HepG2 (cell line): ENCODE data around the gene DSTN. TPM values are rescaled to one million over a fixed set of nuclear protein-coding genes. Genes with fewer than 3 reads are reported as not detected.

Source experiments
- ARNT2 ChIP-seq: sonication (generic); formaldehyde crosslinking; IDR thresholded peaks from 2 replicates; pipeline ENCODE4 v1.8.0; 2022; ENCODE audit warnings: mild to moderate bottlenecking, low read depth, missing genetic modification reagents, moderate library complexity
- FOXK1 ChIP-seq: sonication (generic); formaldehyde crosslinking; IDR thresholded peaks from 2 replicates; pipeline ENCODE4 v1.4.0; 2020; ENCODE audit warnings: low read depth, missing genetic modification reagents, borderline replicate concordance
- IKZF5 ChIP-seq: IDR thresholded peaks from 2 replicates; pipeline ENCODE4 v1.6.1; 2018; ENCODE audit warnings: missing genetic modification reagents, mild to moderate bottlenecking, missing compliant biosample characterization
- JUNB ChIP-seq: sonication (generic); formaldehyde crosslinking; IDR thresholded peaks from 2 replicates; pipeline ENCODE4 v1.8.0; 2022; ENCODE audit warnings: missing genetic modification reagents, mild to moderate bottlenecking, borderline replicate concordance
- KLF16 ChIP-seq, 2 experiments: sonication (generic) in 1 of 2; formaldehyde crosslinking in 1 of 2; IDR thresholded peaks; 2 replicates each; pipeline versions ENCODE4 v1.6.1 to v1.8.0; 2016 to 2023; ENCODE audit warnings: missing genetic modification reagents in 2 of 2, missing compliant biosample characterization in 1 of 2
- NFIC ChIP-seq: IDR thresholded peaks from 2 replicates; pipeline ENCODE4 v1.6.1; 2012; ENCODE audit warnings: mild to moderate bottlenecking, low read length, inconsistent platforms
- NFKB2 ChIP-seq: sonication (generic); formaldehyde crosslinking; IDR thresholded peaks from 2 replicates; pipeline ENCODE4 v1.4.0; 2020; ENCODE audit warnings: missing genetic modification reagents, borderline replicate concordance
- NONO ChIP-seq, 2 experiments: fragments of 450-650 bp in 1 of 2; sonication (generic) in 1 of 2; formaldehyde crosslinking in 1 of 2; IDR thresholded peaks in 1 of 2; conservative IDR thresholded peaks in 1 of 2; 2 replicates each; pipeline versions ENCODE4 v1.6.1 to v1.8.0; 2017 to 2022; ENCODE audit warnings: mild to moderate bottlenecking in 1 of 2, missing genetic modification reagents in 1 of 2, moderate library complexity in 1 of 2
- NR2F6 ChIP-seq, 2 experiments: IDR thresholded peaks; 2 replicates each; pipeline ENCODE4 v1.6.1; 2016; ENCODE audit warnings: antibody characterized with exemption in 1 of 2, mild to moderate bottlenecking in 1 of 2
- REST ChIP-seq, 2 experiments: IDR thresholded peaks; 2 replicates each; pipeline ENCODE4 v1.6.1; 2011 to 2012; ENCODE audit warnings: low read length in 2 of 2, borderline replicate concordance in 1 of 2, low read depth in 1 of 2, mild to moderate bottlenecking in 1 of 2, moderate library complexity in 1 of 2
- SIX4 ChIP-seq: sonication (generic); formaldehyde crosslinking; IDR thresholded peaks from 2 replicates; pipeline ENCODE4 v1.4.0; 2020; ENCODE audit warnings: missing genetic modification reagents
- TIGD3 ChIP-seq: sonication (generic); formaldehyde crosslinking; IDR thresholded peaks from 2 replicates; pipeline ENCODE4 v1.5.1; 2020; ENCODE audit warnings: mild to moderate bottlenecking, missing genetic modification reagents, borderline replicate concordance
- TSC22D2 ChIP-seq: sonication (generic); formaldehyde crosslinking; IDR thresholded peaks from 2 replicates; pipeline ENCODE4 v1.5.1; 2020; ENCODE audit warnings: missing genetic modification reagents, mild to moderate bottlenecking, borderline replicate concordance
- ZBTB39 ChIP-seq: sonication (generic); formaldehyde crosslinking; IDR thresholded peaks from 2 replicates; pipeline ENCODE4 v1.5.0; 2020; ENCODE audit warnings: missing genetic modification reagents
- ZIK1 ChIP-seq: sonication (generic); formaldehyde crosslinking; IDR thresholded peaks from 2 replicates; pipeline ENCODE4 v1.5.0; 2020; ENCODE audit warnings: mild to moderate bottlenecking, low read depth, missing genetic modification reagents, borderline replicate concordance
- ZNF205 ChIP-seq: IDR thresholded peaks from 2 replicates; pipeline ENCODE4 v1.6.1; 2018; ENCODE audit warnings: missing biosample characterization, missing genetic modification reagents
- ZNF530 ChIP-seq: sonication (generic); formaldehyde crosslinking; IDR thresholded peaks from 2 replicates; pipeline ENCODE4 v1.5.0; 2020; ENCODE audit warnings: low read depth, mild to moderate bottlenecking, missing genetic modification reagents
- ZNF556 ChIP-seq: sonication (generic); formaldehyde crosslinking; IDR thresholded peaks from 2 replicates; pipeline ENCODE4 v1.4.0; 2020; ENCODE audit warnings: mild to moderate bottlenecking, missing genetic modification reagents, borderline replicate concordance
- ZNF558 ChIP-seq: sonication (generic); formaldehyde crosslinking; IDR thresholded peaks from 2 replicates; pipeline ENCODE4 v1.9.0; 2022; ENCODE audit warnings: mild to moderate bottlenecking, missing genetic modification reagents, borderline replicate concordance
- ZNF761 ChIP-seq: sonication (generic); formaldehyde crosslinking; conservative IDR thresholded peaks from 2 replicates; pipeline ENCODE4 v1.4.0; 2020; ENCODE audit warnings: mild to moderate bottlenecking, missing genetic modification reagents
- polyA plus RNA-seq, 8 experiments: library from polyadenylated mRNA; depleted of rRNA in 3 of 8; stranded (reverse) in 7 of 8; unstranded in 1 of 8; fragments of >200 nt; fragmentation: Illumina TruSeq in 4 of 8; extraction: Trizol in 4 of 8; gene quantifications; 2 replicates each; pipeline versions ENCODE4 v1.2.1 to v1.2.3, GENCODE V29; 2011 to 2016; ENCODE audit warnings: low read depth in 4 of 8, missing spikeins in 1 of 8, mixed read lengths in 1 of 8; ENCODE audit not compliant: insufficient read depth in 1 of 8
- total RNA-seq, 5 experiments: library from RNA; depleted of rRNA; stranded (reverse); fragments of >200 nt; fragmentation: Illumina TruSeq; extraction: Trizol; gene quantifications; 2 replicates each; pipeline ENCODE4 v1.2.3, GENCODE V29; 2016; ENCODE audit warnings: low read depth in 1 of 5

DSTN gene
- total and polyA plus RNA-seq, 2 of the 13 experiments (the other 11 are each of a cell fraction or from before 2014, with no cell fraction given), result 27.6 to 106 TPM

- TF ChIP-seq ZNF556 (CRISPR knock-in tag) (peak; percentile 51; the same call in 1 of the 2 replicates), KLF16 (CRISPR knock-in tag; IDR thresholded peaks at IDR 0.05) (peak in 1 of 2 experiments; percentile 67; a peak in 1 of 4 replicates), ZNF530 (CRISPR knock-in tag) (no peak), JUNB (CRISPR knock-in tag) (no peak), TIGD3 (CRISPR knock-in tag) (no peak), ZNF205 (CRISPR knock-in tag) (peak; percentile 37; the same call in 1 of the 2 replicates), TSC22D2 (CRISPR knock-in tag) (0 out of 2 replicates have a peak, but pooled peaks have one; percentile 29), ZNF558 (0 out of 2 replicates have a peak, but pooled peaks have one; percentile 45), REST (IDR thresholded peaks at IDR 0.05; ENCODE audit: borderline replicate concordance in 1 of 2, low read depth in 1 of 2, low read length in 2 of 2) (no peak), ARNT2 (CRISPR knock-in tag) (no peak; the same call in 1 of the 2 replicates), FOXK1 (CRISPR knock-in tag) (no peak), NFKB2 (CRISPR knock-in tag) (peak; percentile 86), SIX4 (CRISPR knock-in tag) (no peak), ZNF761 (no peak; the same call in 1 of the 2 replicates), ZIK1 (CRISPR knock-in tag) (no peak), NFIC (no peak), NR2F6 (IDR thresholded peaks at IDR 0.05) (no peak), NR2F6 (CRISPR knock-in tag; IDR thresholded peaks at IDR 0.05) (0 out of 2 replicates have a peak, but pooled peaks have one; percentile 10), NONO (IDR thresholded peaks at IDR 0.05) (no peak), NONO (CRISPR knock-in tag; conservative IDR thresholded peaks at IDR 0.05) (no peak), IKZF5 (CRISPR knock-in tag) (peak; percentile 55; the same call in 1 of the 2 replicates), ZBTB39 (CRISPR knock-in tag) (no peak)
Observed at GRCh38 chr20:17568972-17569521, 828 bp upstream of the DSTN start (continued).
